ENCODE measurements around the gene COA1.

DNA sequence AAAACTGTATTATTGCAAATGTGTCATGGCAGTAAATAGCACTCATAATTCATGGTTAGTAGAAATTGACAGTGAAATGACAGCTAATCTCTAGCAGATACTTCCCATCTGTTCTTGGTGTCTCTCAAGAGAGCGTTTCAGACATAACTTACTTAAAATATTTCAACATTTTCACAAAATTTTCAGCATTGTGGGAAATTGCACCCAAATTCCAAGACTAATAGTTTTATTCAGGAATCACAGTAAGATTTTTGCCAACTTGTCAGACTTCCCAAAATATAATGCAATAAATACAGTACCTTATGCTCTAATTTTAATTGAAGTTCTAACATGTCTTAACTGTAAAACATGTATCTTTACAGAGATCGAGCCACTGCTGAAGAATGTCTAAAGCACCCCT, 105.2 kb downstream of the COA1 start:
- TF ChIP-seq, protein P1, sequence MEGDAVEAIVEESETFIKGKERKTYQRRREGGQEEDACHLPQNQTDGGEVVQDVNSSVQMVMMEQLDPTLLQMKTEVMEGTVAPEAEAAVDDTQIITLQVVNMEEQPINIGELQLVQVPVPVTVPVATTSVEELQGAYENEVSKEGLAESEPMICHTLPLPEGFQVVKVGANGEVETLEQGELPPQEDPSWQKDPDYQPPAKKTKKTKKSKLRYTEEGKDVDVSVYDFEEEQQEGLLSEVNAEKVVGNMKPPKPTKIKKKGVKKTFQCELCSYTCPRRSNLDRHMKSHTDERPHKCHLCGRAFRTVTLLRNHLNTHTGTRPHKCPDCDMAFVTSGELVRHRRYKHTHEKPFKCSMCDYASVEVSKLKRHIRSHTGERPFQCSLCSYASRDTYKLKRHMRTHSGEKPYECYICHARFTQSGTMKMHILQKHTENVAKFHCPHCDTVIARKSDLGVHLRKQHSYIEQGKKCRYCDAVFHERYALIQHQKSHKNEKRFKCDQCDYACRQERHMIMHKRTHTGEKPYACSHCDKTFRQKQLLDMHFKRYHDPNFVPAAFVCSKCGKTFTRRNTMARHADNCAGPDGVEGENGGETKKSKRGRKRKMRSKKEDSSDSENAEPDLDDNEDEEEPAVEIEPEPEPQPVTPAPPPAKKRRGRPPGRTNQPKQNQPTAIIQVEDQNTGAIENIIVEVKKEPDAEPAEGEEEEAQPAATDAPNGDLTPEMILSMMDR (IDR thresholded peaks at IDR 0.05) = no peak
- TF ChIP-seq, protein P2, sequence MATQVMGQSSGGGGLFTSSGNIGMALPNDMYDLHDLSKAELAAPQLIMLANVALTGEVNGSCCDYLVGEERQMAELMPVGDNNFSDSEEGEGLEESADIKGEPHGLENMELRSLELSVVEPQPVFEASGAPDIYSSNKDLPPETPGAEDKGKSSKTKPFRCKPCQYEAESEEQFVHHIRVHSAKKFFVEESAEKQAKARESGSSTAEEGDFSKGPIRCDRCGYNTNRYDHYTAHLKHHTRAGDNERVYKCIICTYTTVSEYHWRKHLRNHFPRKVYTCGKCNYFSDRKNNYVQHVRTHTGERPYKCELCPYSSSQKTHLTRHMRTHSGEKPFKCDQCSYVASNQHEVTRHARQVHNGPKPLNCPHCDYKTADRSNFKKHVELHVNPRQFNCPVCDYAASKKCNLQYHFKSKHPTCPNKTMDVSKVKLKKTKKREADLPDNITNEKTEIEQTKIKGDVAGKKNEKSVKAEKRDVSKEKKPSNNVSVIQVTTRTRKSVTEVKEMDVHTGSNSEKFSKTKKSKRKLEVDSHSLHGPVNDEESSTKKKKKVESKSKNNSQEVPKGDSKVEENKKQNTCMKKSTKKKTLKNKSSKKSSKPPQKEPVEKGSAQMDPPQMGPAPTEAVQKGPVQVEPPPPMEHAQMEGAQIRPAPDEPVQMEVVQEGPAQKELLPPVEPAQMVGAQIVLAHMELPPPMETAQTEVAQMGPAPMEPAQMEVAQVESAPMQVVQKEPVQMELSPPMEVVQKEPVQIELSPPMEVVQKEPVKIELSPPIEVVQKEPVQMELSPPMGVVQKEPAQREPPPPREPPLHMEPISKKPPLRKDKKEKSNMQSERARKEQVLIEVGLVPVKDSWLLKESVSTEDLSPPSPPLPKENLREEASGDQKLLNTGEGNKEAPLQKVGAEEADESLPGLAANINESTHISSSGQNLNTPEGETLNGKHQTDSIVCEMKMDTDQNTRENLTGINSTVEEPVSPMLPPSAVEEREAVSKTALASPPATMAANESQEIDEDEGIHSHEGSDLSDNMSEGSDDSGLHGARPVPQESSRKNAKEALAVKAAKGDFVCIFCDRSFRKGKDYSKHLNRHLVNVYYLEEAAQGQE (IDR thresholded peaks at IDR 0.05; ENCODE audit: insufficient read depth in 1 of 2, low read depth in 2 of 2, low read length in 1 of 2) = no peak
- no peak for TF ChIP-seq POLR2AphosphoS5 (IDR thresholded peaks at IDR 0.05; ENCODE audit: low read depth, low read length)
- TF ChIP-seq TCF7L2 (IDR thresholded peaks at IDR 0.05; ENCODE audit: low read depth, low read length) = no peak
- no peak for TF ChIP-seq SIN3A (IDR thresholded peaks at IDR 0.05; ENCODE audit: borderline replicate concordance, insufficient read depth, low read depth, low read length)
